AG10803 (cell line): ENCODE results near the gene PDE6H.

Source experiments
- DNase-seq: peaks from one replicate; pipeline ENCODE4 v3.0.0; 2010; ENCODE audit warnings: low read depth
- H3K4me3 ChIP-seq: 2 replicates; pipeline ENCODE4 v1.5.1; 2011; ENCODE audit warnings: mild to moderate bottlenecking, low read length, control low read depth
- TF ChIP-seq, protein P1 (sequence below): conservative IDR thresholded peaks from 2 replicates; pipeline ENCODE4 v1.5.1; 2011; ENCODE audit warnings: mild to moderate bottlenecking, low read length, control low read depth, inconsistent platforms

Gene PDE6H

DNA sequence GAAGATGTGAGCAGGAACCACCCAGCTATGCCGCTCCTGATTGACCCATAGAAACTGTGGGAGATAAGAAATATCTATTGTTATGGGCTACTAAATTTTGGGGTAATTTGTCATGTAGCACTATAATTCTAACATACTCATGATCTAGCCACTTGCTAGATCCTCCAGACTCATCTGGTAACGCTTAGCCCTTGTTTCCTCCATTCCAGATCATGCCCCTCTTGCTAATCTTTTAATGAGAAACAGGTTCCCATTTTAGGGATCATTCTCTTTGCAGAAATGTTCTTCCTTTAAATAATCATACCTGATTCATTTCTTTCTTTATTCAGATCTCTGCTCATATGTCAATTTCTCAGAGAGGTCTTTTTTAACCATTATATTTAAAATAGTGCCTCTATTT, 7.6 kb upstream of the PDE6H start:
- DNase-seq: no peak
- TF ChIP-seq, protein P1, sequence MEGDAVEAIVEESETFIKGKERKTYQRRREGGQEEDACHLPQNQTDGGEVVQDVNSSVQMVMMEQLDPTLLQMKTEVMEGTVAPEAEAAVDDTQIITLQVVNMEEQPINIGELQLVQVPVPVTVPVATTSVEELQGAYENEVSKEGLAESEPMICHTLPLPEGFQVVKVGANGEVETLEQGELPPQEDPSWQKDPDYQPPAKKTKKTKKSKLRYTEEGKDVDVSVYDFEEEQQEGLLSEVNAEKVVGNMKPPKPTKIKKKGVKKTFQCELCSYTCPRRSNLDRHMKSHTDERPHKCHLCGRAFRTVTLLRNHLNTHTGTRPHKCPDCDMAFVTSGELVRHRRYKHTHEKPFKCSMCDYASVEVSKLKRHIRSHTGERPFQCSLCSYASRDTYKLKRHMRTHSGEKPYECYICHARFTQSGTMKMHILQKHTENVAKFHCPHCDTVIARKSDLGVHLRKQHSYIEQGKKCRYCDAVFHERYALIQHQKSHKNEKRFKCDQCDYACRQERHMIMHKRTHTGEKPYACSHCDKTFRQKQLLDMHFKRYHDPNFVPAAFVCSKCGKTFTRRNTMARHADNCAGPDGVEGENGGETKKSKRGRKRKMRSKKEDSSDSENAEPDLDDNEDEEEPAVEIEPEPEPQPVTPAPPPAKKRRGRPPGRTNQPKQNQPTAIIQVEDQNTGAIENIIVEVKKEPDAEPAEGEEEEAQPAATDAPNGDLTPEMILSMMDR: no peak
- H3K4me3 ChIP-seq: no peak overlapping the region

DNA sequence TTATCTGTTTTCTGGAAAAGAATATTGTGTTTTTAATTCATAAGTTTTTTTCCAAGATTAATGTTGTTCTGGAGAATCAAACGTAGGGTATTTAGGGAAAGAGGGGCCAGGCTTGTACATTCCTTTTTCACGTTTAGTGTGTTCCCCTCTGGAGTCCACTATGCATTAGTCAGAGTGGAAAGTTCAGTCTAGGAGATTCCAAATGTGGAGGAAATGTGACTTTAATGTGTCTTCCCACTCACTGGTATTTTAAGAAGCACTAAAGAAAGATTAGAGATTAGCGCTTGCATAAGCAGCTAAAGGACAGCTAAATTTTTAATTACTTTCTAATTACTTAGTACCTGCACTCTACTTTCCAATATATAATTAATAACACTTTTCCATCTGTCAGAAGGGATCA, 4.4 kb upstream of the PDE6H start:
- TF ChIP-seq, protein P1: no peak
- no peak overlapping the region for H3K4me3 ChIP-seq
- DNase-seq: no peak

DNA sequence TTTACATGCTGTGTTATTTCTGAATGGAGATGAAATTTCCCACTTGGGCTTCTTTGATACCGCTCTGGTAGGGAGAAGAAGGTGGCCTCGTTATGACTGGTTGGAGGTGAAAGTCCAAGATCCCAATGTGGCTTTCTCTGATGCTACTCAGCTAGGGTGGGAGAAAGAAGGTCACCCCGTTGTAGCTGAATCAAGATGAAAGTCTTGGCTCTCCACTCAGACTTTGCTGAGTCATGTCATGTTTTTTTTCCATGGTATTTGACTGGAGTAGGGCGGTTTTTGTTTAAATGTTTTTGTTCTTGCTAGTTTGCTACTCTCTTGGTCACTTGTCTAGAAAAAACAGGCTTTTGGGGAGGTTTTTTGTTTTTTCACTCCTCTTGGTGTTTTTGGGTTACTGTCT, 2.4 kb upstream of the PDE6H start:
- no peak overlapping the region for H3K4me3 ChIP-seq
- no peak for DNase-seq
- TF ChIP-seq, protein P1: no peak

DNA sequence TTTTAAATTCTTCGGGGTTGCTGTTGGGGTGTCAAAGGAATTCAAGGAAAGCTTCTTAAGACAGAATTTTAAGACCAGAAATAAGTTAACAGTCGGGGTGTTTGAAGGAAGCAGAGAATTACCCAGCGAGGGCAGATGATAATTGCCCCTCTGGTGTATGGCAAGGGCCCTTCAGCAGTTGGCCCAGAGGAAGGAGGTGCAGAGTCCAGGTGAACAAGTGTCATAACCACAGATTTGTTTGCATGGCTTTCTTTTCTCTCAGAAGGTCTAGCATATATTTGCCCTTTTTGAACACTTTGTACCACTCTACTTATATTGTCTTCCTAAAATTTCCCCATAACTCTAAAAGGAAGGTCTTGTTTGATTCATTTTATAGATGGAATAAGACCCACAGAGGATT, 1.8 kb downstream of the PDE6H start:
- DNase-seq: no peak
- TF ChIP-seq, protein P1: no peak
- H3K4me3 ChIP-seq: no peak overlapping the region

DNA sequence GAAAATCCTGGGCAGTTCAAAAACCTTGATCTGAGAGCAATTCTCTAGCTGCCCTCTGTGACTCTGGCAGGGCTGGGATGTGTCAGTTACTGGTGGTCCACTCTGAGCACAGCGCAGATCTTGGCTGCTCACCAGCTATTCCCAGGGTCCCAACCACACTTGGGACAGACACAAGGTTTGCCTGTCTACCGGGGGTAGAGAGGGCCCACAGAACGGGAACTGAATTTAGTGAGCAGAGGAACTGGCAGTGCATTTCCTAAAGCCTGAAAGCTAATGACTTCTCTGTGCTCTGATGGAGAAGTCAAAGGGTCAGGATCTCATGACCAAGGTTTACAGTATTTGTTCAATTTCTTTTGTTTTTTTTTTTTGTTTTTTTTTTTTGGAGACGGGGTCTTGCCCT, 2.6 kb downstream of the PDE6H start:
- no peak for DNase-seq
- H3K4me3 ChIP-seq: no peak overlapping the region
- TF ChIP-seq, protein P1: no peak

DNA sequence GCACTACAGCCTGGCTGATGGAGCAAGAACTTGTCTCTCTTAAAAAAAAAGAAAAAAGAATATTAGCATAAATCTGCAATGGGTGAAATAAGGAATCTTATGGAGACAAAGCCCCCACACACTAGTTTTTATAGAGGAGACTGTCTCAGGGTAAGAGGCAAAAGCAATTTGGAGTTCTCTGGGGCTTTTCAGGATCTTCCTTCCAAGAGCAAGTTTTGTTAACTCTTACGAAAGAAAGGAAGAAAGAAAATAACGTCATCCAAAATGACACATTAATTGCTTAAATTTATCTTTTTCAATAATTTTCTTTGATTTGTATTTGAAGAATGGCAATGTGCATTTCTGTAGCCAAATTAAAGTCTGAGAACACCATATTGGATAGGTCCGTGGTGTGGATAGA, 3.8 kb downstream of the PDE6H start:
- no peak overlapping the region for H3K4me3 ChIP-seq
- no peak for DNase-seq
- TF ChIP-seq, protein P1: no peak

DNA sequence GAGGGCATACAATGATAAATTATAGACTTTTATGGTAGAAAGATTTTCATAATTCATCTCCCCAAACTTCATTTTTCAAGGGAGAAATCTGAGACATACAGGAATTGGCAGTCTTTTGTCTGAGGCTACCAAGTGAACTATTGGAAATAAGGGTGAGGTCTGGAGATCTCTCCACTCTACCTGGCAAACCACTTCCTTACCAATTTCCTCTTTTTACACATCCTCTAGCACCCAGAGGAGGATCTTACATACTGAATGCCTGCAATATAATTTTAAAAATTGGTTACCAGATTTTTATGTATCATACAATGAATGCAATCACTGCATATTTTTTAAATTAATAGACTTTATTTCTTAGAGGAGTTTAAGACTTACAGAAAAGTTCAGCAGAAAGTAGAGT, 6.6 kb downstream of the PDE6H start:
- DNase-seq: no peak
- H3K4me3 ChIP-seq: no peak overlapping the region
- TF ChIP-seq, protein P1: no peak
